H1 (cell line): ENCODE measurements around the gene EPHA6. TPM values are rescaled to one million over a fixed set of nuclear protein-coding genes. Genes with fewer than 3 reads are reported as not detected.

Source experiments
- CTCF ChIA-PET: fragments of 300-600 bp; sonication (Branson Sonifier 250); formaldehyde crosslinking; loops from one replicate; lab custom pipeline; 2021; ENCODE audit not compliant: partially characterized antibody; lab: Charles Lee
- POLR2A ChIA-PET: fragments of 300-600 bp; sonication (Branson Sonifier 250); formaldehyde crosslinking; loops from one replicate; lab custom pipeline; 2021; ENCODE audit warnings: inconsistent platforms; ENCODE audit not compliant: partially characterized antibody; lab: Charles Lee
- DNase-seq, 2 experiments: peaks; one replicate each; pipeline versions ENCODE4 v3.0.0 to v3.0.0-alpha.2; 2010 to 2022; ENCODE audit warnings: low spot score in 2 of 2, low read depth in 1 of 2, mixed read lengths in 1 of 2
- FAIRE-seq: peaks from 2 replicates; lab custom pipeline; 2011; peaks lifted over from hg19 to GRCh38; lab: Jason Lieb, UNC
- H2AFZ ChIP-seq: 2 replicates; pipeline ENCODE4 v1.8.1; 2012; ENCODE audit warnings: low read length, inconsistent platforms
- H2AK5ac ChIP-seq: 2 replicates; pipeline ENCODE4 v1.6.1; 2013; ENCODE audit warnings: low read depth, low read length
- H2BK120ac ChIP-seq: replicated peaks from 2 replicates; pipeline ENCODE3; 2013; ENCODE audit warnings: low read depth, low read length, inconsistent platforms
- H2BK12ac ChIP-seq: 2 replicates; pipeline ENCODE4 v1.6.1; 2013; ENCODE audit warnings: low read depth, low read length
- H2BK15ac ChIP-seq: 2 replicates; pipeline ENCODE4 v1.6.1; 2013; ENCODE audit warnings: low read length
- H2BK20ac ChIP-seq: 2 replicates; pipeline ENCODE4 v1.6.1; 2013; ENCODE audit warnings: low read length
- H2BK5ac ChIP-seq: 2 replicates; pipeline ENCODE4 v1.6.1; 2013; ENCODE audit warnings: low read depth, low read length
- H3K14ac ChIP-seq: 2 replicates; pipeline ENCODE4 v1.6.1; 2013; ENCODE audit warnings: inconsistent platforms; ENCODE audit not compliant: insufficient read length
- H3K18ac ChIP-seq: 2 replicates; pipeline ENCODE4 v1.6.1; 2013; ENCODE audit warnings: low read length; ENCODE audit errors: extremely low read depth
- H3K23ac ChIP-seq: 2 replicates; pipeline ENCODE4 v1.6.1; 2013; ENCODE audit warnings: inconsistent platforms; ENCODE audit not compliant: insufficient read length
- H3K23me2 ChIP-seq: 2 replicates; pipeline ENCODE4 v1.6.1; 2013; ENCODE audit warnings: low read depth, low read length
- H3K27ac ChIP-seq: 2 replicates; pipeline ENCODE4 v1.6.1; 2011; ENCODE audit warnings: low read depth, low read length, inconsistent platforms
- H3K27me3 ChIP-seq, 4 experiments: replicated peaks in 1 of 4; 1 replicate in 1 of 4; 2 replicates in 3 of 4; pipeline versions ENCODE4 v1.6.1 to v1.8.1; 2011 to 2013; ENCODE audit warnings: low read length in 3 of 4, mild to moderate bottlenecking in 3 of 4, inconsistent platforms in 2 of 4, mixed read lengths in 2 of 4, moderate library complexity in 1 of 4; ENCODE audit not compliant: control insufficient read depth in 3 of 4, insufficient read depth in 3 of 4; ENCODE audit errors: extremely low read depth in 1 of 4
- H3K36me3 ChIP-seq, 4 experiments: 2 replicates each; pipeline versions ENCODE4 v1.6.1 to v1.8.1; 2011 to 2013; ENCODE audit warnings: mild to moderate bottlenecking in 4 of 4, low read length in 3 of 4, moderate library complexity in 2 of 4, control low read depth in 1 of 4, inconsistent platforms in 1 of 4; ENCODE audit not compliant: insufficient read depth in 4 of 4, control insufficient read depth in 2 of 4
- H3K4ac ChIP-seq: replicated peaks from 2 replicates; pipeline ENCODE3; 2013; ENCODE audit warnings: low read length, low read depth, mixed read lengths, inconsistent platforms; ENCODE audit not compliant: insufficient read length
- H3K4me1 ChIP-seq, 4 experiments: replicated peaks in 1 of 4; 1 replicate in 1 of 4; 2 replicates in 3 of 4; pipeline versions ENCODE4 v1.6.1 to v1.8.1; 2011 to 2013; ENCODE audit warnings: low read length in 3 of 4, inconsistent platforms in 2 of 4, mixed read lengths in 1 of 4; ENCODE audit not compliant: insufficient read depth in 4 of 4, control insufficient read depth in 3 of 4
- H3K4me2 ChIP-seq, 2 experiments: 2 replicates each; pipeline versions ENCODE4 v1.6.1 to v1.8.1; 2011 to 2013; ENCODE audit warnings: low read depth in 2 of 2, low read length in 2 of 2, control low read depth in 1 of 2, inconsistent platforms in 1 of 2, mild to moderate bottlenecking in 1 of 2; ENCODE audit not compliant: insufficient read depth in 1 of 2
- H3K4me3 ChIP-seq, 4 experiments: fragments of 200-600, 300-600 bp in 1 of 4; sonication (generic), shearing (Covaris generic), sonication (Bioruptor Twin) in 1 of 4; 2 replicates each; pipeline versions ENCODE4 v1.5.1 to v1.8.1; 2011 to 2016; ENCODE audit warnings: low read length in 4 of 4, low read depth in 3 of 4, control low read depth in 2 of 4, inconsistent platforms in 2 of 4, mild to moderate bottlenecking in 2 of 4, mixed read lengths in 1 of 4, moderate library complexity in 1 of 4; ENCODE audit not compliant: insufficient read depth in 2 of 4; ENCODE audit errors: extremely low read depth in 1 of 4
- H3K56ac ChIP-seq: replicated peaks from 2 replicates; pipeline ENCODE3; 2013; ENCODE audit warnings: low read depth, mild to moderate bottlenecking, mixed read lengths, low read length, inconsistent platforms; ENCODE audit not compliant: insufficient read length
- H3K79me1 ChIP-seq: 2 replicates; pipeline ENCODE4 v1.6.1; 2013; ENCODE audit warnings: low read depth, low read length, control low read depth
- H3K79me2 ChIP-seq, 2 experiments: 2 replicates each; pipeline versions ENCODE4 v1.6.1 to v1.8.1; 2012 to 2013; ENCODE audit warnings: low read length in 2 of 2, mild to moderate bottlenecking in 2 of 2, inconsistent platforms in 1 of 2; ENCODE audit not compliant: insufficient read depth in 2 of 2, control insufficient read depth in 1 of 2
- H3K9ac ChIP-seq, 4 experiments: replicated peaks in 1 of 4; 1 replicate in 1 of 4; 2 replicates in 3 of 4; pipeline versions ENCODE4 v1.6.1 to v1.8.1; 2011 to 2013; ENCODE audit warnings: low read depth in 3 of 4, low read length in 3 of 4, control low read depth in 2 of 4, mild to moderate bottlenecking in 2 of 4, moderate library complexity in 2 of 4, inconsistent platforms in 1 of 4; ENCODE audit errors: extremely low read depth in 1 of 4
- H3K9me3 ChIP-seq, 2 experiments: 2 replicates each; pipeline versions ENCODE4 v1.6.1 to v1.8.1; 2012 to 2013; ENCODE audit warnings: mild to moderate bottlenecking in 2 of 2, moderate library complexity in 2 of 2, control low read depth in 1 of 2, inconsistent platforms in 1 of 2, low read depth in 1 of 2, low read length in 1 of 2, mixed read lengths in 1 of 2; ENCODE audit not compliant: insufficient read depth in 2 of 2
- H4K20me1 ChIP-seq, 2 experiments: replicated peaks in 1 of 2; 2 replicates each; pipeline versions ENCODE3 to v1.8.1; 2011 to 2013; ENCODE audit warnings: inconsistent platforms in 2 of 2, low read length in 2 of 2, mild to moderate bottlenecking in 1 of 2; ENCODE audit not compliant: insufficient read depth in 2 of 2, control insufficient read depth in 1 of 2
- H4K5ac ChIP-seq: 2 replicates; pipeline ENCODE4 v1.6.1; 2013; ENCODE audit warnings: low read length, low read depth, mixed read lengths, inconsistent platforms; ENCODE audit not compliant: insufficient read length
- H4K8ac ChIP-seq: 2 replicates; pipeline ENCODE4 v1.8.0; 2013; ENCODE audit warnings: mild to moderate bottlenecking, moderate library complexity, low read length, inconsistent platforms; ENCODE audit not compliant: insufficient read depth; ENCODE audit errors: extremely low read depth
- H4K91ac ChIP-seq: replicated peaks from 2 replicates; pipeline ENCODE3; 2013; ENCODE audit warnings: low read length, mixed read lengths, inconsistent platforms; ENCODE audit not compliant: insufficient read length
- EP300 ChIP-seq, 2 experiments: IDR thresholded peaks; 1 replicate in 1 of 2; 2 replicates in 1 of 2; pipeline ENCODE4 v1.6.1; 2011 to 2012; ENCODE audit warnings: low read depth in 2 of 2, low read length in 2 of 2, mild to moderate bottlenecking in 2 of 2, borderline replicate concordance in 1 of 2, inconsistent platforms in 1 of 2, moderate library complexity in 1 of 2
- GABPA ChIP-seq: IDR thresholded peaks from 2 replicates; pipeline ENCODE4 v1.6.1; 2011; ENCODE audit warnings: mild to moderate bottlenecking, low read length, moderate library complexity, borderline replicate concordance; ENCODE audit not compliant: insufficient read depth
- JUN ChIP-seq: IDR thresholded peaks from 2 replicates; pipeline ENCODE4 v1.6.1; 2011; ENCODE audit warnings: low read depth, mild to moderate bottlenecking, improper control_type of control experiment, low read length
- MAFK ChIP-seq: IDR thresholded peaks from 2 replicates; pipeline ENCODE4 v1.6.1; 2012; ENCODE audit warnings: low read depth, mild to moderate bottlenecking, improper control_type of control experiment, low read length
- USF2 ChIP-seq: IDR thresholded peaks from 2 replicates; pipeline ENCODE4 v1.6.1; 2011; ENCODE audit warnings: low read length, improper control_type of control experiment
- WGBS, 2 experiments: shearing (Covaris generic) in 1 of 2; methylation state at CpG; one replicate each; pipeline versions ENCODE4 v1.1.6 to v1.1.7; 2013 to 2015; ENCODE audit warnings: low lambda C conversion rate in 2 of 2, mixed read lengths in 2 of 2, inconsistent platforms in 1 of 2, low coverage in 1 of 2, missing lambda C conversion rate in 1 of 2; ENCODE audit not compliant: insufficient replicate concordance in 2 of 2, insufficient coverage in 1 of 2, insufficient read length in 1 of 2; ENCODE audit errors: extremely low coverage in 1 of 2, missing lambda C conversion rate in 1 of 2; 5-methylcytosine and 5-hydroxymethylcytosine counted together
- polyA plus RNA-seq, 7 experiments: library from polyadenylated mRNA; depleted of rRNA in 3 of 7; stranded (reverse) in 5 of 7; unstranded in 2 of 7; fragments of >200 nt in 5 of 7; fragments of 200-250 nt in 2 of 7; gene quantifications; 1 replicate in 5 of 7; 2 replicates in 1 of 7; 4 replicates in 1 of 7; pipeline versions ENCODE4 v1.2.1 to v1.2.3, GENCODE V29; 2011 to 2013; ENCODE audit warnings: missing spikeins in 2 of 7, mixed read lengths in 2 of 7
- total RNA-seq: library from RNA; stranded (reverse); fragmentation: NEBNext Ultra II Directional; extraction: Animal tissue kit (Norgen Biotek cat#: 25700); gene quantifications from 2 replicates; pipeline ENCODE4 v1.2.1, GENCODE V29; 2021

The EPHA6 gene
- total and polyA plus RNA-seq, 2 of the 8 experiments (the other 6 are each of a cell fraction or from before 2014, with no cell fraction given): 0.83 to 3.2 TPM

- ChIA-PET CTCF (interaction anchor here (0.6 to 1.1 kb wide), 2 partner anchors 357 to 369 kb away, joined by 3 read pairs; no protein-coding TSS in a partner anchor), POLR2A (no interaction called here)
- no peak overlapping the region for H4K8ac ChIP-seq
- H3K23me2 ChIP-seq: no peaks in the 10 kb centered on the region
- no peak overlapping the region for H3K23ac ChIP-seq
- no peak overlapping the region for H3K4me2 ChIP-seq
- no peaks in the 10 kb centered on the region for H3K27me3 ChIP-seq
- H3K9ac ChIP-seq: no peak overlapping the region
- no peaks in the 10 kb centered on the region for H3K79me1 ChIP-seq
- no peaks in the 10 kb centered on the region for H3K4me1 ChIP-seq
- no peak overlapping the region for H2AK5ac ChIP-seq
- H2AFZ ChIP-seq: no peak overlapping the region
- H2BK15ac ChIP-seq: no peak overlapping the region
- no peak overlapping the region for H3K27ac ChIP-seq
- no peak overlapping the region for H3K14ac ChIP-seq
- no peak overlapping the region for H2BK12ac ChIP-seq
- H3K18ac ChIP-seq: no peak overlapping the region
- H2BK20ac ChIP-seq: no peak overlapping the region
- FAIRE-seq (no peak), DNase-seq (no peak)
- no peak overlapping the region for H3K56ac ChIP-seq
- no peaks in the 10 kb centered on the region for H3K36me3 ChIP-seq
- H3K4me3 ChIP-seq: no peak overlapping the region
- no peaks in the 10 kb centered on the region for H3K79me2 ChIP-seq
- WGBS, 2 experiments: 90% methylated on average over 6 of the region's 6 CpGs; no CpG with 5 or more reads in 1 of the 2 experiments
- H2BK120ac ChIP-seq: no peak overlapping the region
- peaks cover 10 to 17% of the 10 kb centered on the region in 2 experiments; a peak in 3 of 4 replicates for H3K9me3 ChIP-seq
- H3K4ac ChIP-seq: no peak overlapping the region
- H4K20me1 ChIP-seq: no peaks in the 10 kb centered on the region
- no peak overlapping the region for H4K91ac ChIP-seq
- H4K5ac ChIP-seq: no peak overlapping the region
- TF ChIP-seq JUN (no peak), MAFK (no peak), GABPA (no peak), USF2 (no peak), EP300 (IDR thresholded peaks at IDR 0.05; ENCODE audit: borderline replicate concordance in 1 of 2, low read depth in 2 of 2, low read length in 2 of 2) (no peak)
- no peak overlapping the region for H2BK5ac ChIP-seq
Observed at GRCh38 chr3:97425002-97425401, 610.6 kb downstream of the EPHA6 start.
